Ascending aorta (tissue), 2 donors: ENCODE results near the gene LLGL2. TPM values are rescaled to one million over a fixed set of nuclear protein-coding genes. Genes with fewer than 3 reads are reported as not detected.

ENCODE experiments used
- DNase-seq, 2 donors: peaks; one replicate each; pipeline ENCODE4 v3.0.0-alpha.2; 2019; ENCODE audit warnings: low spot score in 2 of 2
- H3K27ac ChIP-seq, 2 donors: fragments of 200-600 bp; sonication (generic); one replicate each; pipeline ENCODE4 v1.5.1; 2016 to 2017; ENCODE audit warnings: mild to moderate bottlenecking in 1 of 2
- H3K27me3 ChIP-seq: fragments of 200-600 bp; sonication (generic); one replicate; pipeline ENCODE4 v1.5.1; 2017
- H3K36me3 ChIP-seq, 2 donors: fragments of 200-600 bp; sonication (generic); one replicate each; pipeline ENCODE4 v1.5.1; 2016
- H3K4me1 ChIP-seq, 2 donors: fragments of 200-600 bp; sonication (generic); one replicate each; pipeline ENCODE4 v1.5.1; 2016 to 2017; ENCODE audit warnings: mild to moderate bottlenecking in 1 of 2
- H3K4me3 ChIP-seq, 2 donors: fragments of 200-600 bp; sonication (generic); one replicate each; pipeline ENCODE4 v1.5.1; 2016 to 2017; ENCODE audit warnings: mild to moderate bottlenecking in 1 of 2
- H3K9me3 ChIP-seq, 2 donors: fragments of 200-600 bp; sonication (generic); one replicate each; pipeline ENCODE4 v1.5.1; 2016
- CTCF ChIP-seq, 3 experiments: fragments of 200-600 bp in 2 of 3; fragments of 450-650 bp in 1 of 3; sonication (generic) in 2 of 3; IDR thresholded peaks; one replicate each; pipeline ENCODE4 v1.5.1; 2016 to 2019; ENCODE audit warnings: antibody characterized with exemption in 3 of 3, mild to moderate bottlenecking in 1 of 3, moderate library complexity in 1 of 3
- intact Hi-C: fragments of 100-400 bp; cut with DNase I; formaldehyde crosslinking; loops from one replicate; pipeline ENCODE4 v1.15.1; 2023
- total RNA-seq: library from RNA; depleted of rRNA; stranded (reverse); fragments of >200 nt; gene quantifications from one replicate; pipeline ENCODE4 v1.1.0, GENCODE V29; 2016

LLGL2 gene
- total RNA-seq, 1 donor from 2014 or later = 41.8 TPM

GRCh38 chr17:75542229-75542628 is 16.7 kb downstream of the LLGL2 start:
- Histone ChIP-seq H3K4me3 (no peak overlapping the region), H3K4me1 (no peaks in the 10 kb centered on the region), H3K9me3 (no peaks in the 10 kb centered on the region), H3K27ac (no peak overlapping the region), H3K27me3 (no peaks in the 10 kb centered on the region), H3K36me3 (no peaks in the 10 kb centered on the region)
- no peak for DNase-seq
- intact Hi-C loops = no loop called here
- TF ChIP-seq CTCF (IDR thresholded peaks at IDR 0.05) = no peak

GRCh38 chr17:75542728-75543336 is 17.3 kb downstream of the LLGL2 start:
- intact Hi-C loops = no loop called here
- no peaks in the 10 kb centered on the region for H3K27me3 ChIP-seq
- no peak overlapping the region for H3K4me3 ChIP-seq
- H3K9me3 ChIP-seq = no peaks in the 10 kb centered on the region
- no peak overlapping the region for H3K27ac ChIP-seq
- TF ChIP-seq CTCF (IDR thresholded peaks at IDR 0.05) = no peak
- DNase-seq = no peak
- no peaks in the 10 kb centered on the region for H3K4me1 ChIP-seq
- H3K36me3 ChIP-seq = no peaks in the 10 kb centered on the region

- no peak for DNase-seq
- no peak overlapping the region for H3K4me3 ChIP-seq
- H3K36me3 ChIP-seq = no peaks in the 10 kb centered on the region
- H3K27me3 ChIP-seq = no peaks in the 10 kb centered on the region
- no peak for TF ChIP-seq CTCF (IDR thresholded peaks at IDR 0.05)
- no peaks in the 10 kb centered on the region for H3K4me1 ChIP-seq
- H3K9me3 ChIP-seq = no peaks in the 10 kb centered on the region
- intact Hi-C loops = no loop called here
- H3K27ac ChIP-seq = no peak overlapping the region
Observed at GRCh38 chr17:75544250-75544649, 18.8 kb downstream of the LLGL2 start.

GRCh38 chr17:75546181-75546580 is 20.7 kb downstream of the LLGL2 start:
- no peak for TF ChIP-seq CTCF (IDR thresholded peaks at IDR 0.05)
- intact Hi-C loops = no loop called here
- no peak overlapping the region for H3K4me3 ChIP-seq
- no peaks in the 10 kb centered on the region for H3K4me1 ChIP-seq
- H3K9me3 ChIP-seq = no peaks in the 10 kb centered on the region
- H3K27ac ChIP-seq = no peak overlapping the region
- H3K27me3 ChIP-seq = no peaks in the 10 kb centered on the region
- H3K36me3 ChIP-seq = no peaks in the 10 kb centered on the region
- DNase-seq = no peak

GRCh38 chr17:75547091-75547490 is 21.6 kb downstream of the LLGL2 start:
- intact Hi-C loops = no loop called here

More at GRCh38 chr17:75547091-75547490, 21.6 kb downstream of the LLGL2 start:
- H3K27ac ChIP-seq = no peak overlapping the region
- no peaks in the 10 kb centered on the region for H3K4me1 ChIP-seq
- no peak for DNase-seq
- no peaks in the 10 kb centered on the region for H3K36me3 ChIP-seq
- no peaks in the 10 kb centered on the region for H3K27me3 ChIP-seq
- no peak overlapping the region for H3K4me3 ChIP-seq
- H3K9me3 ChIP-seq = no peaks in the 10 kb centered on the region
- no peak for TF ChIP-seq CTCF (IDR thresholded peaks at IDR 0.05)
